Measurements from ENCODE around the gene FUOM. TPM values are rescaled to one million over a fixed set of nuclear protein-coding genes. Genes with fewer than 3 reads are reported as not detected.
"Not testable (repeated sequence)": the region's sequence is repeated elsewhere in the genome, so short reads cannot be mapped to it uniquely, and the experiment has no call there.

FUOM gene
- total RNA-seq, 4 donors from 2014 or later = 7.9 to 12.2 (median 10.5) TPM

DNA sequence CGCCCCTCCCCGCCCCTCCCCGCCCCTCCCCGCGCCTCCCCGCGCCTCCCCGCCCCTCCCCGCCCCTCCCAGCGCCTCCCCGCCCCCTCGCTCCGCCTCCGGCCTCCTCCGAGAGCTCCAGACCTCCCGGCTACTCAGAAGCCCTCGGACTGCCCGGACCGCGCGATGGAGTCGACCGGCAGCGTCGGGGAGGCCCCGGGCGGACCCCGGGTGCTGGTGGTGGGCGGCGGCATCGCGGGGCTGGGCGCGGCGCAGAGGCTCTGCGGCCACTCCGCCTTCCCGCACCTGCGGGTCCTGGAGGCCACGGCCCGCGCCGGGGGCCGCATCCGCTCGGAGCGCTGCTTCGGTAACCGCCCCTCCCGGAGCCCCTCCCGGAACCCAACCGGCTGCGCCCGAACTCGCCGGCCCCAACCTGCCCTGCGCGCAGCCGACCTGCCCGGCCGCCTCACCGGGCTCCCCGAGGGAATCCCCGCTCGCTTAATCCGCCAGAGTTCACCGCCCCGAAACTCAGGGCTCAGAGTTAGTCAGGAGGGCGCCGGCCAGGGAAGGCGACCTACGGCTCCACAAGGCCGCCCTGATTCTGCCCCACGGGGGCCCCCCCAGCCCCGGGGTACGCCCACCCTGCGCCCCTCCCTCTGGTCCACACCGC is 21.5 kb upstream of the FUOM start, which contains the start of gene PAOX:
TSS of gene PAOX (plus strand) at position 111 of the 649 bp plus-strand sequence. CDS start at position 166, 55 bp downstream.
- Histone ChIP-seq H3K4me1 (peaks cover 12 to 38% (median 30%) of the 10 kb centered on the region in 4 donors), H3K9me3 (no peaks in the 10 kb centered on the region), H3K27me3 (no peaks in the 10 kb centered on the region), H3K27ac (replicated peaks in 1 of 4) (peak within 1 kb of the TSS; percentile 80 to 89 (median 86)), H3K4me3 (peak within 1 kb of the TSS; percentile 74 to 93 (median 87)), H3K36me3 (peaks cover 0 to 27% (median 11%) of the 10 kb centered on the region in 4 donors)
- WGBS = 7% methylated on average over 18 of the region's 78 CpGs
- no peak for DNase-seq (ENCODE audit: extremely low spot score)
- no peak for TF ChIP-seq EP300 (IDR thresholded peaks at IDR 0.05)
- no peak for TF ChIP-seq POLR2A (IDR thresholded peaks at IDR 0.05; ENCODE audit: low read depth)
- TF ChIP-seq, protein P1, sequence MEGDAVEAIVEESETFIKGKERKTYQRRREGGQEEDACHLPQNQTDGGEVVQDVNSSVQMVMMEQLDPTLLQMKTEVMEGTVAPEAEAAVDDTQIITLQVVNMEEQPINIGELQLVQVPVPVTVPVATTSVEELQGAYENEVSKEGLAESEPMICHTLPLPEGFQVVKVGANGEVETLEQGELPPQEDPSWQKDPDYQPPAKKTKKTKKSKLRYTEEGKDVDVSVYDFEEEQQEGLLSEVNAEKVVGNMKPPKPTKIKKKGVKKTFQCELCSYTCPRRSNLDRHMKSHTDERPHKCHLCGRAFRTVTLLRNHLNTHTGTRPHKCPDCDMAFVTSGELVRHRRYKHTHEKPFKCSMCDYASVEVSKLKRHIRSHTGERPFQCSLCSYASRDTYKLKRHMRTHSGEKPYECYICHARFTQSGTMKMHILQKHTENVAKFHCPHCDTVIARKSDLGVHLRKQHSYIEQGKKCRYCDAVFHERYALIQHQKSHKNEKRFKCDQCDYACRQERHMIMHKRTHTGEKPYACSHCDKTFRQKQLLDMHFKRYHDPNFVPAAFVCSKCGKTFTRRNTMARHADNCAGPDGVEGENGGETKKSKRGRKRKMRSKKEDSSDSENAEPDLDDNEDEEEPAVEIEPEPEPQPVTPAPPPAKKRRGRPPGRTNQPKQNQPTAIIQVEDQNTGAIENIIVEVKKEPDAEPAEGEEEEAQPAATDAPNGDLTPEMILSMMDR (IDR thresholded peaks at IDR 0.05) = no peak
- TF ChIP-seq POLR2AphosphoS5 (IDR thresholded peaks at IDR 0.05) = peak in 1 of 2 donors; percentile 62
- intact Hi-C loops (cut with DNase I) = loop anchor here (5.0 kb wide), 1 partner anchor 67 kb away; no protein-coding TSS in a partner anchor

DNA sequence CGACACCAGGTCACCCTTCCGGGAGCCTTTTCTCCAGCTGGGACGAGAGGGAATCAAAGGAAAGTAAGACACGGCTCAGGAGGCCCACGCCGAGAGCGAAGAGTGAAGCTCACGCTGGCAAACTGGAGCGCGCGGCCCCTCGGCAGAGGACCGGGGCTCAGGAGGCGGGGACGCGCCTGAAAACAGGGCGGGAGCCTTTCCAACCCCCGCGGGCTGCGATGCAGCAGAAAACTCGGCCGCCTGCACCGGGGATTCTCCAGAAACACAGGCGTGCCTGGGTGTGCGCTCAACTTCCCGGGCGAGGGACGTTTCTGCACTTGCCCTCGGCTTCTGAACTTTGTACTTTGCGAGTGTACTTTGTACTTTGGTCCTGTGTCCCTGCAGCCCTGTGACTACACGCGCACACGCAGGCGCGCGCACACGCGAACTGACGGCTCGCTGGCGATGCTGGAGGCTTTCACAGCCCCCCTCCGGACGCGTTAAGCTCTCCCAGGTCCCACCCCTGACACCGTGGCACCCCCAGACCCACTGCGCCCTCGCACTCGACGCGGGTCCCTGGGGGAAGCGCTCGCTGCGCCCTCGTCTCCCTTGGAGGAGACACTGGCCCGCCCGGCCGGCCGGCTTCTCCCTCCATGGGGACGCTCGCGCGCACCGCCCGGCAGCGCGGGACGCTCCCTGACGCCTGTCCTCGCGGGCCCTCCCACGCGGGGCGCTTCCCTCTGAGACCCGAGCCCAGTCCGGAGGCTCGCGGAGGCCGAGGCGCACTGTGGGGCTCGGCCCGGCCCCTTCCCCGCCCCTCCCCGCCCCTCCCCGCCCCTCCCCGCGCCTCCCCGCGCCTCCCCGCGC is 20.7 kb upstream of the FUOM start:
- Histone ChIP-seq H3K27me3 (no peaks in the 10 kb centered on the region), H3K4me3 (peak overlapping the region; percentile 74 to 93 (median 87)), H3K4me1 (peaks cover 16 to 44% (median 36%) of the 10 kb centered on the region in 4 donors), H3K9me3 (no peaks in the 10 kb centered on the region), H3K36me3 (peaks cover 0 to 19% (median 8%) of the 10 kb centered on the region in 4 donors), H3K27ac (replicated peaks in 1 of 4) (peak overlapping the region; percentile 80 to 89 (median 84))
- DNase-seq (ENCODE audit: extremely low spot score) = no peak
- WGBS = 0% methylated on average over 25 of the region's 90 CpGs
- intact Hi-C loops (cut with DNase I) = loop anchor here (5.0 kb wide), 1 partner anchor 66 kb away; no protein-coding TSS in a partner anchor
- TF ChIP-seq POLR2A (IDR thresholded peaks at IDR 0.05; ENCODE audit: low read depth) (no peak), POLR2AphosphoS5 (IDR thresholded peaks at IDR 0.05) (peak in 1 of 2 donors; percentile 55)
- TF ChIP-seq, protein P1 (IDR thresholded peaks at IDR 0.05) = peak in 1 of 3 experiments; percentile 4

GRCh38 chr10:133377818-133378250 is 20.0 kb upstream of the FUOM start:
- intact Hi-C loops (cut with DNase I) = loop anchor here (5.0 kb wide), 1 partner anchor 66 kb away; no protein-coding TSS in a partner anchor
- Histone ChIP-seq H3K4me1 (peaks cover 16 to 44% (median 36%) of the 10 kb centered on the region in 4 donors), H3K27ac (replicated peaks in 1 of 4) (peak overlapping the region; percentile 80 to 89 (median 84)), H3K9me3 (no peaks in the 10 kb centered on the region), H3K36me3 (peaks cover 0 to 15% (median 8%) of the 10 kb centered on the region in 4 donors), H3K27me3 (no peaks in the 10 kb centered on the region), H3K4me3 (peak overlapping the region; percentile 74 to 93 (median 87))
- 0% methylated on average over 5 of the region's 20 CpGs for WGBS
- no peak for DNase-seq (ENCODE audit: extremely low spot score)
- TF ChIP-seq POLR2A (IDR thresholded peaks at IDR 0.05; ENCODE audit: low read depth) (no peak), EP300 (IDR thresholded peaks at IDR 0.05) (no peak), POLR2AphosphoS5 (IDR thresholded peaks at IDR 0.05) (no peak)
- TF ChIP-seq, protein P1 (IDR thresholded peaks at IDR 0.05) = no peak

DNA sequence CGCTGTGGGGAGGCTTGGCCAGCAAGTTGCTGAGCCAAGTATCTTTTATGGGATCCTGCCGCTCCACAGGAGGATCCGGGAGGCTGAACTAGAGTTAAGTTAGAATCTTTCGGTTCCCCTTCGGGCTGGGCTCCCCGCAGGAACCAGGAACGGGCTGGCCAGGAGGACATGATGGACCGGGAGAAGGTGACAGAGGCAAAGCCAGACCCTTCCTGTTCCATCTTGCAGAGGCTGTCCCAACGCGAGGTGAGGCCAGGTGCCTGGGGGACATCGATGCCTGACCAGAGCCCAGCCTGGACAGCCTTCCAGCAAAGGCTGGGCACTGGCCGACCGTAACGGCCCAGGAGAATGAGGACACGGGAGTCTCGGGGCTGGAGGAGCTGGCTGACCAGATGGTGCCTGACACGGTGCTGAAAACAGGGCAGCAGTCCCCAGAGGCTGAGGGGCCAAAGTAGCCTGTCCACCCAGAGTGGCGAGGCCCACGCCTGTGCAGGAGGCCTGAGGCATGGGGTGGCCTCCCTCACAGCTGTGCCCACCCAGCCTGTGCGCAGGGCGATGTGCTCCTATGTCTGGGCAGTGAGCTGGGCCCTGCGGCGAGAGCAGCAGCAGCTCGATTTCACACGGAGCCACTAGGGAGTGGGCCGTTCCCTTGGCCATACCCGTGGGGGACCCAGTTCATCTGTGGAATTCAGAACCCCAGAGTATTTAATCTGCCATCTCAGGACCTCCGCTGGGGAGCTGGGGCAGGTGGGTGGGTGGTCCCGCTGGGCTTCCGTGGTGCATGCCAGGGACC is 19.4 kb upstream of the FUOM start:
- peak overlapping the region in 2 of 4 donors; percentile 82 to 92 for H3K4me3 ChIP-seq
- DNase-seq (ENCODE audit: extremely low spot score) = no peak
- no peaks in the 10 kb centered on the region for H3K9me3 ChIP-seq
- peak overlapping the region in 2 of 4 donors; percentile 80 to 81 for H3K27ac ChIP-seq (replicated peaks in 1 of 4)
- H3K4me1 ChIP-seq = peaks cover 21 to 49% (median 40%) of the 10 kb centered on the region in 4 donors
- intact Hi-C loops (cut with DNase I) = loop anchor here (5.0 kb wide), 1 partner anchor 65 kb away; no protein-coding TSS in a partner anchor
- TF ChIP-seq, protein P1 (IDR thresholded peaks at IDR 0.05) = no peak
- TF ChIP-seq EP300 (IDR thresholded peaks at IDR 0.05) (no peak), POLR2A (IDR thresholded peaks at IDR 0.05; ENCODE audit: low read depth) (no peak), POLR2AphosphoS5 (IDR thresholded peaks at IDR 0.05) (no peak)
- 92% methylated on average over 8 of the region's 30 CpGs for WGBS
- H3K27me3 ChIP-seq = no peaks in the 10 kb centered on the region
- peaks cover 0 to 11% (median 5%) of the 10 kb centered on the region in 4 donors for H3K36me3 ChIP-seq

GRCh38 chr10:133376183-133376582 is 18.4 kb upstream of the FUOM start:
- 96% methylated on average over 5 of the region's 5 CpGs for WGBS
- DNase-seq (ENCODE audit: extremely low spot score); H3K9me3 ChIP-seq; H3K27me3 ChIP-seq; H3K36me3 ChIP-seq; H3K27ac ChIP-seq (replicated peaks in 1 of 4); H3K4me3 ChIP-seq: not testable (repeated sequence)
- peaks cover 23 to 57% (median 44%) of the 10 kb centered on the region in 4 donors for H3K4me1 ChIP-seq
- intact Hi-C loops (cut with DNase I) = loop anchor here (5.0 kb wide), 1 partner anchor 64 kb away; no protein-coding TSS in a partner anchor

All from esophagus muscularis mucosa (tissue), 4 donors.